Measurements from ENCODE around the gene DOCK2. TPM values are rescaled to one million over a fixed set of nuclear protein-coding genes. Genes with fewer than 3 reads are reported as not detected.

Gene DOCK2
- total RNA-seq, 1 donor from 2014 or later, result 108 TPM

DNA sequence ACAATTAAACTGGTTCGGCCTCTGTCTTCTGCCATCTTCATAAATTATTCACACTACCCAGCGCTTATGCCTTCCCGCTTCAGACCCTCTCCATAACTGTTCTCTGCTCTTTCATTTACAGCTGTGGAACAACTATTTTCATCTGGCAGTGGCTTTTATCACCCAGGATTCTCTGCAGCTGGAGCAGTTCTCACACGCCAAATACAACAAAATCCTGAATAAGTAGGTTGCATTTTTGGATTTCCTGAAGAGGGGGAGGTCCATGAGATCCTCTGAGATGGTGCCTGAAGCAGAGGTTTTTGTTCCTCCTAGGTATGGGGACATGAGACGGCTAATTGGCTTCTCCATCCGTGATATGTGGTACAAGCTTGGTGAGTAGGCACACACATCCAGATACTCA lies 371.3 kb downstream of the DOCK2 start:
- no peak overlapping the region for H3K4me3 ChIP-seq
- no peak for DNase-seq
- no peaks in the 10 kb centered on the region for H3K4me1 ChIP-seq
- no peak overlapping the region for H3K27ac ChIP-seq
- intact Hi-C loops (cut with DNase I), result no loop called here
- H3K27me3 ChIP-seq (ENCODE audit: low read depth), result no peaks in the 10 kb centered on the region
- no peak for ATAC-seq
- peaks cover 12% of the 10 kb centered on the region for H3K36me3 ChIP-seq
- TF ChIP-seq, protein P1, sequence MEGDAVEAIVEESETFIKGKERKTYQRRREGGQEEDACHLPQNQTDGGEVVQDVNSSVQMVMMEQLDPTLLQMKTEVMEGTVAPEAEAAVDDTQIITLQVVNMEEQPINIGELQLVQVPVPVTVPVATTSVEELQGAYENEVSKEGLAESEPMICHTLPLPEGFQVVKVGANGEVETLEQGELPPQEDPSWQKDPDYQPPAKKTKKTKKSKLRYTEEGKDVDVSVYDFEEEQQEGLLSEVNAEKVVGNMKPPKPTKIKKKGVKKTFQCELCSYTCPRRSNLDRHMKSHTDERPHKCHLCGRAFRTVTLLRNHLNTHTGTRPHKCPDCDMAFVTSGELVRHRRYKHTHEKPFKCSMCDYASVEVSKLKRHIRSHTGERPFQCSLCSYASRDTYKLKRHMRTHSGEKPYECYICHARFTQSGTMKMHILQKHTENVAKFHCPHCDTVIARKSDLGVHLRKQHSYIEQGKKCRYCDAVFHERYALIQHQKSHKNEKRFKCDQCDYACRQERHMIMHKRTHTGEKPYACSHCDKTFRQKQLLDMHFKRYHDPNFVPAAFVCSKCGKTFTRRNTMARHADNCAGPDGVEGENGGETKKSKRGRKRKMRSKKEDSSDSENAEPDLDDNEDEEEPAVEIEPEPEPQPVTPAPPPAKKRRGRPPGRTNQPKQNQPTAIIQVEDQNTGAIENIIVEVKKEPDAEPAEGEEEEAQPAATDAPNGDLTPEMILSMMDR (IDR thresholded peaks at IDR 0.05), result no peak
- H3K9me3 ChIP-seq, result no peaks in the 10 kb centered on the region

DNA sequence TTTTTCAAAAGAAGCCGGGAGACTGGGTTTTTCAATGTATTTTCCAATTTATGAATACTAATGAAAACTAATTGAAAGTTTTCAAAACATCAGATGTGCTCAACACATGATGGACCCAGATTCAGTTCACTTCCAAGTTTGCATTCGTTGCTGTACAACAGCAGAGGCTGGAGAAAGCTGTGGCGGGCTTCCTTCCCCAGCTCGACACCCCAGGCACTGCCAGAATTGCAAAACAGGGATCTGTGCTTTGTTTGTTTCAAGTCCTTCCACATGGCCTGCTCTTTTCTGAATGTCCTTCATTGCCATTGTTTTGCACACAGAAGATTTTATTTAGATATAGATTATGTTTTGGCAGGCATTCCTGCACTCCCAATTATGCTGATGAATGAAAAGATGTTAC lies 373.5 kb downstream of the DOCK2 start:
- H3K27ac ChIP-seq, result no peak overlapping the region
- no peaks in the 10 kb centered on the region for H3K4me1 ChIP-seq
- TF ChIP-seq, protein P1 (IDR thresholded peaks at IDR 0.05), result no peak
- ATAC-seq, result no peak
- H3K27me3 ChIP-seq (ENCODE audit: low read depth), result no peaks in the 10 kb centered on the region
- intact Hi-C loops (cut with DNase I), result no loop called here
- no peaks in the 10 kb centered on the region for H3K9me3 ChIP-seq
- H3K4me3 ChIP-seq, result no peak overlapping the region
- peaks cover 12% of the 10 kb centered on the region for H3K36me3 ChIP-seq
- DNase-seq, result no peak

DNA sequence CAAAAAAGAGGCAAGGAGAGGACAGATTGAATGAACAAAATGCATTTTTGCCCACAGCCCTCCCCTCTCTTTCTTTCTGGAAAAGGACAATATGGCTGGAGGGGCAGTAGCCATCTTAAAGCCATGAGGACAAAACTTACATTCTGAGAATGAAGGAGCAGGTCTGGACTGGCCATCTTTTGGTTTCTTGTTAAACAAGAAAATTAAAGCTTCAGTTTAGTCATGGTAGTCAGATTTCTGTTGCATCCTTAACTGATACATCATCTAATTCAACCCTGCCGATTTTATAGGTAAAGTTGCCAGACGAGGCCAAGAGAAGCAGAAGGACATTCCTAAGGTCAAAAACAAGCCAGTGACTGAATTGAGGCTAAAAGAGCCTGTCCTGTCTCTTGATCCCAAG lies 374.7 kb downstream of the DOCK2 start:
- Histone ChIP-seq H3K4me1 (no peaks in the 10 kb centered on the region), H3K27me3 (ENCODE audit: low read depth) (no peaks in the 10 kb centered on the region), H3K4me3 (no peak overlapping the region), H3K36me3 (peaks cover 12% of the 10 kb centered on the region), H3K27ac (no peak overlapping the region), H3K9me3 (no peaks in the 10 kb centered on the region)
- ATAC-seq, result no peak
- TF ChIP-seq, protein P1 (IDR thresholded peaks at IDR 0.05), result no peak
- DNase-seq, result no peak
- intact Hi-C loops (cut with DNase I), result no loop called here

DNA sequence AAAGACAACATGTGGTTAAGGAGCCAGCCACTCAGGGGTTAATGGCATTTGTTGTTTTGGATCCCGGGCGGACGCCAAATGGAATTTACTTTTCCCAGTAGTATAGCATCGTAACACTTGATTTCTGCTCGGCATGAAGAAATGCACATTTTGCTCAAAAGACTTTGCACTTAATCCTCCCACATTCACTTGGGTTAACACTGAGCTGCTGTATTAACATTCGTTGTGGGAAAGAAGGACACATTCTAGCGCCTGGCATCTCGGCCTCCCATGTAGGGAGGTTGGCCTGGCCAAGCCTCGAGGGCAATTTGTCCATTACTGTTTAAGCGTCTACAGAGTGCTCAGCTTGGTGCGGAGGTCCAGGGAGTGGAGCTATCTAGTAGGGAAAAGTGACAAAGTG lies 375.5 kb downstream of the DOCK2 start:
- DNase-seq (no peak), ATAC-seq (no peak)
- intact Hi-C loops (cut with DNase I), result no loop called here
- Histone ChIP-seq H3K27me3 (ENCODE audit: low read depth) (no peaks in the 10 kb centered on the region), H3K4me1 (no peaks in the 10 kb centered on the region), H3K36me3 (peaks cover 12% of the 10 kb centered on the region), H3K4me3 (no peak overlapping the region), H3K27ac (no peak overlapping the region), H3K9me3 (no peaks in the 10 kb centered on the region)
- TF ChIP-seq, protein P1 (IDR thresholded peaks at IDR 0.05), result no peak

DNA sequence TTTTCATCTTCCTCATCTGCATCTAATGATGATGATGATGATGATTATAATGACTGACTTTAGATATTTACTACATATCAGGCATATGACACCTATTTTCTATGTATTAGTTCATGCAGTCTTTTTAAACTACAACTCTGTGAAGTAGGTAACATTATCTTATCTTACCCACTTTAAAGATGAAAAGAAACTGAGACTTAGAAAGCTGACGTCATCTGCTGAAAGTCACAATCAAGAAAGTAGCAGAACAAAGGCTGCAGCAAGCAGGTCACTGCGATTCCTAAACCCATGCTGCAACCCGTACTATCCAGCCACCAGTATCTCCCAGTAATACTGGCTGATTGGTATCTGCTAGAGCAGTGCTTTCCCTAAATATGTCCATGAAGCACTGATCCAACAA lies 383.3 kb downstream of the DOCK2 start:
- DNase-seq, result no peak
- TF ChIP-seq, protein P1 (IDR thresholded peaks at IDR 0.05), result no peak
- Histone ChIP-seq H3K4me3 (no peak overlapping the region), H3K9me3 (no peaks in the 10 kb centered on the region), H3K27me3 (ENCODE audit: low read depth) (no peaks in the 10 kb centered on the region), H3K27ac (no peak overlapping the region), H3K36me3 (peaks cover 17% of the 10 kb centered on the region), H3K4me1 (no peaks in the 10 kb centered on the region)
- intact Hi-C loops (cut with DNase I), result no loop called here
- ATAC-seq, result no peak

DNA sequence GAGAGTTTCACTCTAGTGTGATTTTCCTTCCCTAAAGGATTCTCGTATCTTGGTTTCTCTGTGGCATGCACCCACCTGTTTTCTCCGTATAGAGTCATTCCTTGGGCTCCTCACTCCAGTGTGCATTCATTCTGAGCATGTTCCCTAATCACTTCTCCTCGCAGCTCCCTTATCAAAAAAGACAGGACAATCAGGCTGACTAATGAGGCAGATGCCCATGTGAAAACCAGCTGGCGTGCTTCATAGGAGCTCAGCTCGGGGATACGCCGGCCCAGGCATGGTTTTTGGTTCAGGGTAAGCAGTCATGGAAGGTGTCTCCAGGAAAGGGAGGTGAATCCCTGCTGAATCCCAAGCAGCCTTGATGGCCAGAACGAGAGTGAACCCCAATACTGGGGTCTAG lies 384.4 kb downstream of the DOCK2 start:
- H3K36me3 ChIP-seq, result peaks cover 17% of the 10 kb centered on the region
- H3K27me3 ChIP-seq (ENCODE audit: low read depth), result no peaks in the 10 kb centered on the region
- H3K4me1 ChIP-seq, result no peaks in the 10 kb centered on the region
- TF ChIP-seq, protein P1 (IDR thresholded peaks at IDR 0.05), result no peak
- DNase-seq (no peak), ATAC-seq (no peak)
- no peaks in the 10 kb centered on the region for H3K9me3 ChIP-seq
- H3K4me3 ChIP-seq, result no peak overlapping the region
- intact Hi-C loops (cut with DNase I), result no loop called here
- H3K27ac ChIP-seq, result no peak overlapping the region
